GM19238 (cell line): Measurements from ENCODE around the gene ERC1.
"Not testable (repeated sequence)": the region's sequence is repeated elsewhere in the genome, so short reads cannot be mapped to it uniquely, and the experiment has no call there.

Experiments
- DNase-seq: peaks from one replicate; pipeline ENCODE4 v3.0.0; 2011; ENCODE audit warnings: low spot score; ENCODE audit not compliant: insufficient read length

ERC1 gene

GRCh38 chr12:981961-982360 lies 9.1 kb upstream of the ERC1 start:
- DNase-seq: no peak

GRCh38 chr12:988646-989045 lies 2.4 kb upstream of the ERC1 start:
- no peak for DNase-seq

GRCh38 chr12:989051-989450 lies 2.0 kb upstream of the ERC1 start:
- no peak for DNase-seq

- peak; percentile 19 for DNase-seq
These were observed 1.0 kb upstream of the ERC1 start for GRCh38 chr12:989751-990660.

GRCh38 chr12:991350-992333 lies 619 bp downstream of the ERC1 start:
- peak; percentile 57 for DNase-seq

GRCh38 chr12:992647-993046 lies 1.6 kb downstream of the ERC1 start:
- DNase-seq: no peak

GRCh38 chr12:996881-997280 lies 5.9 kb downstream of the ERC1 start:
- DNase-seq: no peak

GRCh38 chr12:997505-997904 lies 6.5 kb downstream of the ERC1 start:
- no peak for DNase-seq

GRCh38 chr12:998020-998874 lies 7.2 kb downstream of the ERC1 start:
- DNase-seq: no peak

- not testable (repeated sequence) for DNase-seq
These were observed 8.7 kb downstream of the ERC1 start for GRCh38 chr12:999736-1000135.

- DNase-seq: no peak
These were observed 10.5 kb downstream of the ERC1 start for GRCh38 chr12:1001507-1001906.

- no peak for DNase-seq
These were observed 12.7 kb downstream of the ERC1 start for GRCh38 chr12:1003600-1004271.

GRCh38 chr12:1006255-1006654 lies 15.2 kb downstream of the ERC1 start:
- no peak for DNase-seq

- no peak for DNase-seq
These were observed 16.3 kb downstream of the ERC1 start for GRCh38 chr12:1007276-1007675.

- no peak for DNase-seq
These were observed 17.0 kb downstream of the ERC1 start for GRCh38 chr12:1007994-1008393.

GRCh38 chr12:1011091-1011490 lies 20.1 kb downstream of the ERC1 start:
- DNase-seq: no peak

- DNase-seq: no peak
These were observed 22.8 kb downstream of the ERC1 start for GRCh38 chr12:1013618-1014489.

- DNase-seq: no peak
These were observed 28.3 kb downstream of the ERC1 start for GRCh38 chr12:1019283-1019682.

GRCh38 chr12:1020389-1020788 lies 29.4 kb downstream of the ERC1 start:
- no peak for DNase-seq
